Activated T-cell treated with anti-CD3 and anti-CD28 coated beads for 48 hours (primary cell): ENCODE data around the gene YTHDC2.

Experiments used
- DNase-seq: peaks from one replicate; pipeline ENCODE4 v3.0.0-alpha.2; 2020; ENCODE audit warnings: low read depth

Gene YTHDC2

DNA sequence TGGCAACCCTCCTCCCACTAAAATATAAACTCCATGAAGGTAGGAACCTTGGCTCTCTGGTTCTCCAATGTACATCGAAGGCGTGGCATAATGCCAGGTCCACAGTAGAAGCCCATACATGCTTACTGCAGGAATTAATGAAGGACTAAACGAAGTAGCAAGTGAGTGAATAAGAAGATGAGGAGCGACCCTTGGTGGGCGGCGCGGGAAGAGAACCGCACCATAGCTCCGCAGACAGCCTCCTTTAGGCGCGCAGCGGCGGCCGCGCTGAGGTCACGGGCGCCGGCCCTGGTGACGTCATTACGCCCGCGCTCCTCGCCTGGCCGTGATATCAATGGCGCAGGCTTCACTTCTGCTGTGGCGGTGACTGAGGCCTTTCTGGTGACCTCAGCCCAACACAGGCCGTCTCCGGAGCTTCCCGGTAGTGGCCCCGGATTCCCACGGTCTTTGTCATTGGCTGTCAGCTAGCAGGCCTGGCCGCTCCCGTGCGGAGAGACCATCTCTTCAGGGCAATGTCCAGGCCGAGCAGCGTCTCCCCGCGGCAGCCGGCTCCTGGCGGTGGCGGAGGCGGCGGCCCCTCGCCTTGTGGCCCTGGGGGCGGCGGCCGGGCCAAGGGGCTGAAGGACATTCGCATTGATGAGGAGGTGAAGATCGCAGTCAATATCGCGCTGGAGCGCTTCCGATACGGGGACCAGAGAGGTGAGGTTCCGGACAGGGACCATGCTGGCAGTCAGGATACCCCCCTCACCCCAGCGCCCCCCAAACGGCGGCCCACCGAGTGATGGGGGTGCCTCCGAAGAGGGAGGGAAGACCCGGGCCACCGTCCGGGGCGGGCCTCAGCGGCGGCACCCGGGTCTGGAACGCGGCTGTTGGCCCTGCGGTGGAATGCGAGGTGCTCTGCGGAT is at the start of gene YTHDC2:
YTHDC2 (plus strand) TSS at position 311 of the 905 bp plus-strand sequence; CDS start at position 513, 202 bp downstream.
- peak; percentile 88 for DNase-seq

DNA sequence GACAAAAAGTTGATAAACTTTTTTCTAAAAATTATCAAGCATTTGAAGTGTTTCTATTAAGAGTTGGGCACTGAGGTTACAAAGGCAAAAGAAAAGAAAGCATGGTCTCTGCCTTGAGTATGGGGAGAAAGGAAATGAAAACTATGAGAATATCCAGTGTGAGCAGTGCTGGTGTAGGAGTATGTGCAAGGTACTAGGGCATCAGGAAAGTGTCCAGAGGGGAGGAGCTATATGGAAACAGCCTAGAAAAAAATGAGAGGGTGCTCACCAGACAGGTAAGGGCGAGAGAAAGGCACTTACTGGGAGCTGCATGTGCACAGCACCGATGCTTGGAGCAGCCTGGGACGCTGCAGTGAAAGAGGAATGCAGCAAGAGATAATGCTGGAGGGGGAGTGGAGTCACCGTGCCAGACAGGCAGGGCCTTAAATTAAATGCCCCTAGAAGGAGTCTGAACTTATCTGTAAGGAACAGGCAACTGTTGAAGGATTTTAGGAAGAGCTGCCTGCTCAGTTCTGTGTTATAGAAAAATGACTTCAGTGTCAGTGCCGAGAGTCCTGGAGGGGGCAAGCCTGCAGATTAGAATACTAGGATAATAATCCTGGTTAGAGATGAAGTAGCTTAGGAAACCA is 39.3 kb upstream of the YTHDC2 start:
- no peak for DNase-seq

DNA sequence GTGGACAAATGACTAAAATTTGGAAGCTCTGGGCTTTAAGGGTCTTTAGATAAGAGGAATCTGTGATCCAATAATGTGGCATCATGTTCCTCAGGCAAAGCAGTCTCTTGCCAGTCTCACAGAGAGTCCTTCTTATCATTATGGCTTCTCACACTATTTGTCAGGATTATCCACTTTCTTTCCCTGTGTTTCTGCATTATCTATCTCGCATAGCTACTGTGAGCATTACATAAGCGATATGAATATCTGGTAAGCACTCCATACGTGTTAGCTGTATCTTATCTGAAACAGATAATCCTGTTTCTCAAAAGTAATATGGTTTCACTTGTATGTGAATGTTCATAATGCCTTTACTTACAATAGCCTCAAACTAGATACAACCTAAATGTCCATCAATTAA is 34.8 kb upstream of the YTHDC2 start:
- no peak for DNase-seq

DNA sequence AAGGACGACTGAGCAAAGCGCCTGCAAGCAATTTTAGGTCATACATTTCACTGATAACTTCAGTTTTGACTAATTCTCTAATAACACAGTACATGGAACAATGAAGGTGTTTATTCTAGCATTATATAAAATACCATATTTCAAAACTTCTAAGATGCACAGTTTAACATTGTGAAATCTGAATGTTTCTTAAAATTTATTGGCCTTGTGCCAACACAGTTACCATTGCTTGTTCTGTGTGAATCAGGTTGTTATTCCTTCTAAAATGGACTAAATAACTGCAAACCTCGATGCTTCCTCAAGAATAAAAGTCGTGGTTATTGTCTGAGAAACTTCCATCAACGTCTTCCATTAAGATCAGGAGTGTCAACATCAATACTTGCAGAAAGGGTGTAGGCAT is 33.3 kb upstream of the YTHDC2 start:
- no peak for DNase-seq

DNA sequence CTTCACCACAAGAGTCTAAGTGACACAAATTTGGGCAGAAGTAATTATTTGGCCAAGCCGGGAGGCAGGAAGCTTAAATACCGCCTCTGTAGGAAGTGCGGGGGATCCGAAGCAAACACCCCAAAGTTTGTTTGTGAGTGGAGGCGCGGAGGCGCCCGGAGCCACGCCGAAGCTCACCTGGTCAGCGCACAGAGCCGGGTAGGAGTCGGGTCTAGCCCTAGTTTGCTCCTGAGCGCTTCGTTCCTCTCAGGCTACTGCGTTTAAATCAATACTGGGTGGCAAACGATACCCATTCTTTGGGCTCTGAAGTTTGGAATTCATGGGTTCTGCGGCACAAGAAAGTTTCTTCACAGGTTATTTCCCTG is 26.1 kb upstream of the YTHDC2 start:
- DNase-seq: no peak

DNA sequence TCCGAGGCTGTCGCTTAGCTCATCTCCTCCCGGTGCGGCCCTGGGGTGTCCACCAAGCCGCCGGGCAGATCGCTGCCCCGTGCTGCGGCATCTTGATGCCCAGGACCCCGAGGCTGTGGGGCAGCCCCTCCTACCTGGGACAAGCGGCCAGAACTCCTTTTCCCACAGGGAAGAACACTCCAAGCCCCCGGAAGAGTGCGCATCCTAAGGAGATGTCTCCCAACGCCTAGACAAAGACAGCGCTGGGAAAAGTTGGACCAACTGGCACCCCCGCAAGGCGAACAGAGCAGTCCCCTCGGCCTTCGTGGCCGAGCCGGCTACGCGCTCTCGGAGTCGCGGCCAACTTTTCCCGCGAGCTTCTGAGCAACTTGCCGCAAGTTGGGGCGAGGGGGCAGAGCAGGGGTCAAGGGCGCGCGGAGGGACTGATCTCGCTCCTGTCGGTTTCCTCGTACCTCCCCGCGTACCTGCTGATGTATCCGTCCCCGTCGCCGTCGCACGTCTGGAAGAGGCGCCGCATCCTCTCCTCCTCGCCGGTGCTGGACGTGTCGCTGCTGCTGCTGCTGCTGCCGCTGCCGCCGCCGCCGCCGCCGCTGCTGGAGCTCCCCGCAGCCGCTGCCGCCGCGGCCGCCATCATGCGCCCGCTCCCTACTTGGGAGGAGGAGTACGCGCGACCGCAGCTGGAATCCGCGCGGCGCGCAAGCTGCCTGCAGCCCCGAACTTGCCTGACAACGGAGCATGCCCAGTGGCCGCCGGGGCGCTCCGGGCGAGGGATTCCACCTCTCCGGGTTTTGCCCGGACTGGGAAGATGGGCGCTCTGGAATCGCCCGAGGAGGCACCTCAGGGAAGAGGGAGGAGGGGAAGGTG is 25.5 kb upstream of the YTHDC2 start, which contains the start of gene MCC:
MCC (minus strand) TSS at position 673 of the 864 bp plus-strand sequence.
- peak; percentile 26 for DNase-seq

DNA sequence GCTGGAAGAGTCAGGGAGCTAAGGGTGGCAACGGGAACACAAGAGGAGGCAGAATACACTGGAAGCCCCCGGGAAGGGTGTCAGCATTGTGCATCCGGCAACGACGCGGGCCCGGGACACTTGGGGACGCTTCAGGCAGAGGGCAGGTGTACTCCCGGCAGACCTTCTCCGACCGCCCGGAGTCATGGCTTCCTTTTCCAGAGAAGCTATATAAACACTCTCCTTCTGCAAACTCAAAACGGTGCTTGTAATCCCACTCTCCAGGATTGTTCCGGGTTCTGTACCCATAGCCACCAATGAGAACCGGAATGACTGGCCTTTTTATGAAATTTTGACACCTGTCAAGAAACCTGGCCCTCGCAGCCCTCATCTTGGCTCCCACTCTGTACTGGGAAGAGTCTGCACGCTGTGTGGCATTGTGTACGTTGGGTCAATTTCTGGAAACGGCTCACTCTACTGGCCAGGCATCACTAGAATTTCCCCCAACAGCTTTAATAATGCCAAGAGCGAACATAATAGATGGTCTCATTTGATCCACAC is 24.8 kb upstream of the YTHDC2 start:
- no peak for DNase-seq

DNA sequence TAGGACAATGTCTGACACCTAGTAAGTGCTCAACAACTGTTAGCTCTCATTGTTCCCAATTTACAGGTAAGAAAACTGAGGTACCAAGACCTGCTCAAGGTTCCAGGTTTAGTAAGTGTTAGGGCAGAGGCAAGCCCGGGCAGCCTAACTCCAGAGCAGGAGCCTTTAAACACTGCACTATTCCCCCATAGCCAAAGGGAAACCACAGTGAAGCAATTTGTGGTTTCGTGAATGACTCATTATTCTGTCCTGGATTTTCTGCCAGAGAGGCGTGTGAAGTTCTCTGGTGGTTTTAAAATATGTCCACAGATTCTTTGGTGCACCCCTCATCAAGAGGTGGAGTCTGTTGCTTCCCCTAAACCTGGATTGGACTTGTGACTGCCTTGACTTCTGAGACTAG is 24.2 kb upstream of the YTHDC2 start:
- DNase-seq: no peak

DNA sequence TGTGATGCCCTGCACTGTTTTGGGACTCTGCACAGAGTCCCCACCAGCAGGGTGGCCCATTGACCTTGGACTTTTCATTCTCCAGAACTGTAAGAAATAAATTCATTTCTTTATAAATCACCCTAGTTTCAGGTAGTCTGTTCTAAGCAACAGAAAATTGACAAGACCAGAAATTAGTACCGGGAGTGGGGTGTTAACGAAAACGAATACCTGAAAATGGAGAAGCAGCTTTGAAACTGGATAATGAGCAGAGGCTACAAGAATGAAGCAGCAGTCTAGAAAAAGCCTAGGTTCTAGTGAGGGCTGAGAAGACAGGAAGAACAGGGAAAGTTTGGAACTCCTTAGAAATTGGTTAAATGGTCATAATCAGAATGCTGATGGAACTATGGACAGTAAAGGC is 23.2 kb upstream of the YTHDC2 start:
- no peak for DNase-seq

DNA sequence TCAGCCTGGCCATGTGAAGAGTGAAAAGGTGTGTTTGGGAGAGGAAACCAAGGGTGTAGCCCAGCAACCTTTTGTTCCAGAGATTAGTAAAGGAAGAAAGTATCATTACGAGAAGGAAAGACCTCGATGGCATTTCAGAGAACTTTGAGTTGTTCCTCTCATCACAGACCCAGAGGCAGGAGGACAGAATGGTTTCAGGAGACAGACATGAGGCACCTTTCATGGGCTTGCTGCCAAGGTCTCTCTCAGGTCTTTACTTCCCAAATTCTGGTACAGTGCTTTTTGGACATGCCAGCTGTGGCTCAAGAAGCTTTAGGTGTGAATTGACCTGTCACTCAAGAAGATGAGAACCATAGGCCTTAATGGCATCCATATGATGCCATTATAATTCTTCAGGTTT is 22.5 kb upstream of the YTHDC2 start:
- no peak for DNase-seq

DNA sequence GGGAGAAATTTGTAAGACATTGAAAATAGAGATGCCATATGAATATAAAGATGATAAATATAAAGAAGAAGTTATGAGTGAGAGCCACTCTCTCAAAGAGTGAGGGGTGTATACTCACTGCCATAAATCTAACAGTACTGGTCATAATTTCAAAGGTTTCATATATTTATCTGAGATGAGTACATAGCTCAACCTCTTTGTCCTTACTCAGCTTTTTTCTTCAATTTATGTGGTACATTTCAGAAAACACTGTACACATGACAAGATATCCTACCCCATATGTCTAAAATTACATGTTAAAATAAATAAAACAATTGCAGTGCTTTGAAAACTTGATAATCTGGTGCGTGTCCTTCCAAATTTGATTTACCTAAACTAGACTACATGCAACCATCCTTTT is 20.0 kb upstream of the YTHDC2 start:
- no peak for DNase-seq

DNA sequence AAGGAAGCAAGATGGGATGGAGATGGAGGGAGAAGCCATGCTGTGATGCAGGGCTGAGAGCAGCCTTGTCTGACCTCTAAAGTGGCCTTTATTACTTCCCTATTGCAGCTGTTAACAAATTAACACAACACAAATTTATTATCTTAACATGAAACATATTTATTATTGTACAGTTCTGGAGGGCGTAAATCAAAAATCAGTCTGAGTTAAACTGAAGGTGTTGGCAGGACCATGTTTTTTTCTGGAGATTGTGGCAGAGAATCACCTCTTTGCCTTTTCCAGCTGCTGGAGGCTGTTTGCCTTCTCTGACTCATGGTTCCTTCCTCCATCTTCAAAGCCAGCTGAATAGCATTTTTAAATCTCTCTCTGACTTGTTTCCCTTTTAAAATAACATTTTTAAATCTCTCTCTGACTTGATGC is 18.1 kb upstream of the YTHDC2 start:
- DNase-seq: no peak

DNA sequence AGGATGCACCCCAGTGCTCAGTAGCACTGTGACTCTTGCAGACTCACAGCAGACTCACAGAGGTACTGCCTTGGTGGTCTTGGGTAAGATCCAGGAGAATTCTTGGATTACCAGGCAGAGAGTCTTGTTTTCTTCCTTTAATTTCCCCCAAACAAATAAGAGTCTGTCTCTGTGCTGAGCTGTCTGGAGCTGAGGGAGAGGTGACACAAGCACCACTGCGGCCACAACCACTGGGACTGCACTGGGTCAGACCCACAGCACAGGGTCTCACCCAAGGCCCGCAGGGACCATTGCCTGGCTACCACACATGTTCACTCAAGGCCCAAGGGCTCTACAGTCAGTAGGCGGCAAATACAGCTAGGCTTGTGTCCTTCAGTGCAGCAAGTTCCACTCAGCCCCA is 11.4 kb upstream of the YTHDC2 start:
- no peak for DNase-seq

DNA sequence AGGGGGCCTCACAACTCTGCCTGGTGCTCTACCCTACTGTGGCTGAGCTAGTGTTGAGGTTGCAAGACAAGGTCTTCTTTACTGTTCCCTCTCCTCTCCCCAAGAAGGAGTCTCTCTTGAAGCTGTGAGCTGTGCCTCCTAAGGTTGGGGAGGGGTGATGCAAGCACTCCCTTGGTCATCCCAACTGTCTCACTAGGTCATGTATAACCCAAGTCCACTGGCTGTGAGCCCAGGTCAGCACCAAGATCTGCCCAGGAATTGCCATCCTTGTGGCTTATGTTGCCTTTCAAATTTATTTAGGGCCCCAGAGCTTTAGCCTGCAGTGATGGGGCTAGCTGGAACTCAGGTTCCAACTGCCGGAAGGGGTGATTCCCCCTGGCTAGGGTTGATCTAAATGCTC is 10.3 kb upstream of the YTHDC2 start:
- no peak for DNase-seq

DNA sequence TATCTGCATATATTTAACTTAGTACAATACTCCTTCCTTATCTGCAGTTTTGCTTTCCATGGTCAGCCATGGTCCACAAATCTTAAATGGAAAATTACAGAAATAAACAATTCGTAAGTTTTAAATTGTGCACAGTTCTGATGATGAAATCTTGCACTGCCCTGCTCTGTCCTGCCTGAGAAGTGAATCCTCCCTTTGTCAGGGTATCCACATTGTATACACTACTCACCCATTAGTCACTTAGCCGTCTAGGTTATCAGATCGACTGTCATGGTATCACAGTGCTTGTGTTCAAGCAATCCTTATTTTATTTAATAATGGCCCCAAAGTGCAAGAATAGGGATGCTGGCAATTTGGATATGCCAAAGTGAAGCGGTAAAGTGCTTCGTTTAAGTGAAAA is 8.3 kb upstream of the YTHDC2 start:
- no peak for DNase-seq

DNA sequence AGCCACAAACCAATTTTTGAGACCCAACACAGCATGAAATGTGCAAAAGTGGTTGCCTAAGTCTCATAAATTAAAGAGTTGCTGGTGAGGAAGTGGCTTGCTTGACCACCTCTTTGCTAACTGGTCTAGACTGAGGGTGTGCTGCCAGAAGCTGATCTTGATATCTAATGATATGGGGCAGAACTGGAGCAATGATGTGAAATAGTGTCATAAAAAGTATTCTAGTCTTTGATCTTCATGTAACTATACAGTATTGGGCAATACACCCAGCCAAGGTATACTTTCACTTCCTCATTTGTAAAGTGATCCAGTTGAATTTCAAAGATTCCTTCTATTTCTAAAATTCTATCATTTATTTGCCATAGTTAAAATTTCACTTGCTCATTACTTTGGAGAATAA is 5.9 kb upstream of the YTHDC2 start:
- DNase-seq: no peak

DNA sequence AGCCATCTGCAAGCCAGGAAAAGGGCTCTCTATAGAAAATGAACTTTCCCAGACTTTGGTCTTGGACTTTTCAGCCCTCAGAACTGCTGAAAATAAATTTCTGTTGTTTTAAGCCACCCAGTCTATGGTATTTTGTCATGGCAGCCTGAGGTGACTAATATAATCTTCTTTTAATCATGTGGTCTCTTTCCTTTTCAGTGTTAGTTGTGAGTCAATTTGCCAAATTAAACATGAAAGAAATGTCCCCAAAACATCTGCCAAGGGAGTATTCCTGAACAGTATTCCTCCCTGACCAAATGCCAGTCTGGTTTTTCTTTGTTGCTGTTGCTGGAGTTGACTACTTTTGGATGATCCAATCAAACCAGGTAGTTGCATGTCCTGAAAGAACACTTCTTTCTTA is 4.7 kb upstream of the YTHDC2 start:
- no peak for DNase-seq

DNA sequence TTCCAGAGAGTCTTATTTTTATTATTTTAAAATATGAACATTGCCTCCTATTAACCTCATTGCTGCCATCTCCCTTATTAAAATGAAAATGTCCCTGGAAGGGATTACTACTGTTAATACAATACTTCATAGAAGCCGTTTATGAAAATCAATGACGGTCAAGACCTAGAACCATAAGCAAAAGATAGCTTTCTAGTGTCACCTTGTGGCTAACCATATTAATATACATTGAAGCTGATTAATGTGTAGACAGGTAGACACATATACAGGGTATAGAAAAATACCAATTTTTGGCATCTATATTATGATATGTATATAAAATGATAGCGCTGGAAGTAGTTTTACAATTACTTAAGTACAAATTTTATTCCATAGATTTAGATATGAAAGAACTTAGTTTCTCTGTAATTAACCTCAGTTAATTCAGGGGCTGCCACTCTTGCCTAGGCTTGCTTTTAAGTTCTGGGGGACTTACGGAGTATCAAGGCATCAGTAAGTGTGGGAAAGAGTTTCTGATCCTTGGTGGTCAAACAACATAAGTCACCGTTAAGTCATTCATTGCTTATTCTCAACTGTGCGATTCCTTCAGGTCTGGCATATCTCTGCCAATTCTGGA is 2.5 kb upstream of the YTHDC2 start:
- DNase-seq: no peak

DNA sequence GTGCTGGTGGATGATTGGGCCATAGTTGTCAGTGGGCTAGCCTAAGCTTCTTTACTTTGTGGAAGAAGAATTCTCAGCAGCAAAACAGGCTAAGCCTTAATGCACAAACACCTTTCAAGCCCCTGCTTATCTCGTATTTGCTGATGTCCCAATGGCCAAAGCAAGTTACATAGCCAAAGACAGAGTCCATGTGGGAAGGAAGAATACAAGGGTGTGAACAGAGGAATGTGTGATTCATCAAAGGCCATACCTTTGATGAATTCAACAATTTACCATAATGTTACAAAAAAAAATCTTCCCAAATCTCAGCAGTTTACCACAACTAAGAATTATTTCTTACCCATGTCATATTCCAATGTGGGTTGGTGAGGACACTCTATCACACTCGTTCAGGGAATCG is 1.2 kb upstream of the YTHDC2 start:
- DNase-seq: no peak

DNA sequence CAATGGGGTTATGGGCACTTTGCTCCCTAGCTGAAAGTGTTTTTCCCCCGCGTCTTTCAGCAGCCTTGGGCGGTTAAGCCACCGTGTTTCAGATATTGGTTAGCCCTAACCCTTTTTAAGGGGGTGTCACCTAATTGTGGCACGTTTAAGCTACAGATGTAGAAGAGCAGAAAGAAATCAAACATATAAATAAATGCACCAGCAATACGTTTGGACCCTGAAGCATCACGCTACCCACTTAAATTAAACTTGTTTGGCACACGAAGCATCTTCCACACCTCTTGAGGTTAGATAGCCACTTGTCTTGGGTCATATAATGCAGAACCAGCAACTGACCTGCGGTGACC is 768 bp downstream of the YTHDC2 start:
- no peak for DNase-seq

DNA sequence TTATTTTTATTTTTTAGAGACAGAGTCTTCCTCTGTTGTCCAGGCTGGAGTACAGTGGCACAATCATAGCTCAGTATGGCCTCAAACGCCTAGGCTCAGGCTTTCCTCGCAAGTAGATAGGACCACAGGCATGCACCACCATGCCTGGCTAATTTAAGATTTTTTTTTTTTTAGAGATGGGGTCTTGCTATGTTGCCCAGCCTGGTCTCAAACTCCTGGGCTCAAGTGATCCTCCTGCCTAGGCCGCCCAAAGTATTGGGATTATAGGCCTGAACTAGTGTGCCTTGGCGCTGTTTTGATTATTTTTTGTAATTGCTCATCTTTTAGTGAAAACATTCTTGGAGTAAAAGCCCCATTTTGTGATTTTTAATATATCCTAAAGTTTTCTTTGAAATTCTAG is 5.4 kb downstream of the YTHDC2 start:
- no peak for DNase-seq

DNA sequence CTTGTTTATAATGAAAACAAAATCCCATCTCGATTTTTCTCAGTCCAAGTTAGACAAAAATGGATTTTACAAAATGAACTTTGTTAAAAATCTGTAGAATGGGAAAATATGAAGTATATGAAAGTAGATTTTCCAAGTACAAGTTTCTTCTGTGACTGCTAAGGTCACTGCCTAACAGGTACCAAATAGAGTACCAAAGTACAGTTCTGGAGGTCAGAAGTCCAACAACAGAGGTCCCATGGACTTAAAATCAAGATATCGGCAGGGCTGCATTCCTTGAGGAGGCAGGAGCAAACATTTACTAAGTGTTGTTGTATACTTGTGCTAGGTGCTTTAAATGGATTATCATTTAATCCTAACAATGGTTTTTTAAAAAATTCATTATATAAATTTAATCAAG is 5.9 kb downstream of the YTHDC2 start:
- no peak for DNase-seq
